Left ventricle myocardium inferior (tissue), 1 donor: ENCODE measurements around the gene SCGB1D2. TPM values are rescaled to one million over a fixed set of nuclear protein-coding genes. Genes with fewer than 3 reads are reported as not detected.
"Not testable (repeated sequence)": the region's sequence is repeated elsewhere in the genome, so short reads cannot be mapped to it uniquely, and the experiment has no call there.

ENCODE experiments used
- DNase-seq: peaks from one replicate; pipeline ENCODE4 v3.0.0-alpha.2; 2020
- H3K27ac ChIP-seq: fragments of 200-600 bp; replicated peaks from 2 replicates; pipeline ENCODE4 v1.8.0; 2021
- H3K27me3 ChIP-seq: fragments of 200-600 bp; 2 replicates; pipeline ENCODE4 v1.8.0; 2021; ENCODE audit warnings: low read depth
- H3K36me3 ChIP-seq: fragments of 200-600 bp; 2 replicates; pipeline ENCODE4 v1.8.0; 2021
- H3K4me1 ChIP-seq: fragments of 200-600 bp; 2 replicates; pipeline ENCODE4 v1.8.0; 2021
- H3K4me3 ChIP-seq: fragments of 200-600 bp; 2 replicates; pipeline ENCODE4 v1.8.0; 2021; ENCODE audit warnings: mild to moderate bottlenecking, moderate library complexity
- H3K9me3 ChIP-seq: fragments of 200-600 bp; replicated peaks from 2 replicates; pipeline ENCODE4 v1.8.0; 2021
- intact Hi-C: fragments of 100-400 bp; cut with micrococcal nuclease; formaldehyde crosslinking; loops from one replicate; pipeline ENCODE4 v1.11.0; 2022
- long read RNA-seq: library from polyadenylated mRNA; unstranded; transcript quantifications from one replicate; pipeline ENCODE4 v2.0.0, GENCODE V29; 2021
- total RNA-seq: library from RNA; stranded (reverse); fragmentation: NEBNext Ultra II Directional; extraction: Animal tissue kit (Norgen Biotek cat#: 25700); gene quantifications from one replicate; pipeline ENCODE4 v1.2.1, GENCODE V29; 2021
- TF ChIP-seq, protein P1 (sequence below): fragments of 200-600 bp; IDR thresholded peaks from 2 replicates; pipeline ENCODE4 v1.8.0; 2021; ENCODE audit warnings: antibody characterized with exemption, mild to moderate bottlenecking, borderline replicate concordance
- donor health status: DM: no; HTN: yes; CAD: no; lungs with severe emphysema.

The SCGB1D2 gene, protein sequence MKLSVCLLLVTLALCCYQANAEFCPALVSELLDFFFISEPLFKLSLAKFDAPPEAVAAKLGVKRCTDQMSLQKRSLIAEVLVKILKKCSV
- 1.6 TPM for total RNA-seq
- long read RNA-seq, partial matches to known transcripts = 0 of 1 reads
- long read RNA-seq, other reads (novel, unspliced or antisense) = 0 of 1 reads

DNA sequence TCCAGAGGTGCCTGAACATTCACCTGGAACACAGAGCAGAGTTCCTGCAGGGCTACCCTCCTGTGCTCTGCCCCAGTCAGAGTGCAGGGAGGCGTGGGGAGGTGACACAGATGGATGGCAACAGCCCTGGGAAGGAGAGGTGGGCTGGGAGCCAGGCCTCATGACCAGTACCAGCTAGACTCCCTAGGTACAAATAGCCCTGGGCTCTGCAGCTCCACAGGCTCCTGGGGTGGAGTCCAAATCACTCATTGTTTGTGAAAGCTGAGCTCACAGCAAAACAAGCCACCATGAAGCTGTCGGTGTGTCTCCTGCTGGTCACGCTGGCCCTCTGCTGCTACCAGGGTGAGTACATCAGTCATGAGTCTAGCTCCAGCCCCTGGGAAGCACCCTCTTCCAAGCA, at the start of gene SCGB1D2:
TSS of gene SCGB1D2 (plus strand) at position 219 of the 400 bp plus-strand sequence. CDS start at position 288, 69 bp downstream.
- H3K4me1 ChIP-seq = peaks cover 9% of the 10 kb centered on the region
- DNase-seq = peak; percentile 78
- H3K9me3 ChIP-seq = no peaks in the 10 kb centered on the region
- peaks cover 32% of the 10 kb centered on the region for H3K27me3 ChIP-seq
- TF ChIP-seq, protein P1, sequence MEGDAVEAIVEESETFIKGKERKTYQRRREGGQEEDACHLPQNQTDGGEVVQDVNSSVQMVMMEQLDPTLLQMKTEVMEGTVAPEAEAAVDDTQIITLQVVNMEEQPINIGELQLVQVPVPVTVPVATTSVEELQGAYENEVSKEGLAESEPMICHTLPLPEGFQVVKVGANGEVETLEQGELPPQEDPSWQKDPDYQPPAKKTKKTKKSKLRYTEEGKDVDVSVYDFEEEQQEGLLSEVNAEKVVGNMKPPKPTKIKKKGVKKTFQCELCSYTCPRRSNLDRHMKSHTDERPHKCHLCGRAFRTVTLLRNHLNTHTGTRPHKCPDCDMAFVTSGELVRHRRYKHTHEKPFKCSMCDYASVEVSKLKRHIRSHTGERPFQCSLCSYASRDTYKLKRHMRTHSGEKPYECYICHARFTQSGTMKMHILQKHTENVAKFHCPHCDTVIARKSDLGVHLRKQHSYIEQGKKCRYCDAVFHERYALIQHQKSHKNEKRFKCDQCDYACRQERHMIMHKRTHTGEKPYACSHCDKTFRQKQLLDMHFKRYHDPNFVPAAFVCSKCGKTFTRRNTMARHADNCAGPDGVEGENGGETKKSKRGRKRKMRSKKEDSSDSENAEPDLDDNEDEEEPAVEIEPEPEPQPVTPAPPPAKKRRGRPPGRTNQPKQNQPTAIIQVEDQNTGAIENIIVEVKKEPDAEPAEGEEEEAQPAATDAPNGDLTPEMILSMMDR = no peak
- no peak within 1 kb of the TSS for H3K4me3 ChIP-seq
- intact Hi-C loops = no loop called here
- H3K27ac ChIP-seq = peak within 1 kb of the TSS; percentile 54
- no peaks in the 10 kb centered on the region for H3K36me3 ChIP-seq

DNA sequence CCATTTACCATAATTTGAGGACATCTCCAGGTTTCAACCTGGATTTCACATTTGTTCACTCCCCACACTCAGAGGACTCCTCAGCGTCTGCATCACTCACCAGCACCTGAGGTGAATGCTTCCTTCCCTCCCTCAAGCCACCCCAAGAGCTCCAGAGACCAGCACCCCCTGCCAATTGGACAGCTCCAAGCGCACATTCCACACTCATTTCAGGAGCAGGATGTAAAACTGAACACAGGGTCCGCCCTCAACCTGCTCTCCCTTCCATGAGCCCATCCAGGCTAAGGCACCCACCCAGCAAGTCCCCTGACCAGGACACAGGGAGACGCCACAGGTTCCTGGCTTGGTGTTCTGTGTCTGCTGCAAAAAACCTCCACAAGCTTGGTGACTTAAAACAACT, 48.1 kb upstream of the SCGB1D2 start:
- TF ChIP-seq, protein P1 = no peak
- no peak overlapping the region for H3K27ac ChIP-seq
- no peak for DNase-seq
- no peaks in the 10 kb centered on the region for H3K9me3 ChIP-seq
- intact Hi-C loops = no loop called here
- H3K4me1 ChIP-seq = no peaks in the 10 kb centered on the region
- peaks cover 87% of the 10 kb centered on the region for H3K27me3 ChIP-seq
- H3K36me3 ChIP-seq = no peaks in the 10 kb centered on the region
- no peak overlapping the region for H3K4me3 ChIP-seq

- H3K9me3 ChIP-seq, H3K4me1 ChIP-seq, DNase-seq, H3K36me3 ChIP-seq, H3K4me3 ChIP-seq, intact Hi-C loops, H3K27ac ChIP-seq: not testable (repeated sequence)
- H3K27me3 ChIP-seq = peaks cover 85% of the 10 kb centered on the region
These were observed 47.0 kb upstream of the SCGB1D2 start for GRCh38 chr11:62195010-62195409.

GRCh38 chr11:62195945-62196344, 46.1 kb upstream of the SCGB1D2 start:
- Histone ChIP-seq H3K4me1 (no peaks in the 10 kb centered on the region), H3K27me3 (peaks cover 83% of the 10 kb centered on the region), H3K27ac (no peak overlapping the region), H3K36me3 (no peaks in the 10 kb centered on the region), H3K9me3 (no peaks in the 10 kb centered on the region), H3K4me3 (no peak overlapping the region)
- TF ChIP-seq, protein P1 = no peak
- no peak for DNase-seq
- intact Hi-C loops = no loop called here

DNA sequence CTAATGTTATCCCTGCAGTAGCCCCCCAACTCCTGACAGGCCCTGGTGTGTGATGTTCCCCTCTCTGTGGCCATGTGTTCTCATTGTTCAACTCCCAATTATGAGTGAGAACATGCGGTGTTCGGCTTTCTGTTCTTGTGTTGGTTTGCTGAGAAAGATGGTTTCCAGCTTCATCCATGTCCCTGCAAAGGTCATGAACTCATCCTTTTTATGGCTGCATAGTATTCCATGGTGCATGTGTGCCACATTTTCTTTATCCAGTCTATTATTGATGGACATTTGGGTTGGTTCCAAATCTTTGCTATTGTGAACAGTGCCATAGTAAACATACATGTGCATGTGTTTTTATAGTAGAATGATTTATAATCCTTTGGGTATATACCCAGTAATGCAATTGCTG, 44.6 kb upstream of the SCGB1D2 start:
- H3K27ac ChIP-seq, H3K9me3 ChIP-seq, H3K36me3 ChIP-seq, DNase-seq, H3K4me1 ChIP-seq, intact Hi-C loops, H3K4me3 ChIP-seq: not testable (repeated sequence)
- peaks cover 82% of the 10 kb centered on the region for H3K27me3 ChIP-seq

DNA sequence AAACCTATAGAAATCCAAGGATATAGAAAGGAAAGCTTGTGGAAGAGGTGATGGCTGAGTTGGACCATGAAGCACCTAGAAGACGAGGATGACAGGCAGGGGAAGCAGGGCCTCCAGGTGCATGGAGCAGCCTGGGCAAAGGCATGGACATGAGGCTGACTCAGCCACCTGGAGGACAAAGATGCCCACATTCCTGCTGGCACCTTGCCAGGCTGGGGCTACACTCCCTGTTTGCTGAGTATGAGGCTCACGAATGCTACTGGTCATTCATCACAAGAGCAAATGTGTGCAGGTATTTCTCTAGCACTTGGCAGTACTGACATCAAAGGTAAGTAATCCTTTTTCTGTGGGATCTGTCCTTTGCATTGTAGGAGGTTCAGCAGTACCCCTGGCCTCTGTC, 40.7 kb upstream of the SCGB1D2 start:
- intact Hi-C loops = no loop called here
- TF ChIP-seq, protein P1 = no peak
- H3K27ac ChIP-seq = no peak overlapping the region
- H3K4me3 ChIP-seq = no peak overlapping the region
- DNase-seq = no peak
- H3K27me3 ChIP-seq = peaks cover 53% of the 10 kb centered on the region
- no peaks in the 10 kb centered on the region for H3K9me3 ChIP-seq
- no peaks in the 10 kb centered on the region for H3K36me3 ChIP-seq
- no peaks in the 10 kb centered on the region for H3K4me1 ChIP-seq
